ENCODE measurements around the gene CHN2.

Gene CHN2

GRCh38 chr7:29396563-29396962, 202.0 kb downstream of the CHN2 start:
- H3K4me3 Mint-ChIP-seq, result no peak overlapping the region
- no peak overlapping the region for H3K27ac Mint-ChIP-seq
- no peaks in the 10 kb centered on the region for H3K36me3 Mint-ChIP-seq
- ATAC-seq, result no peak
- no peaks in the 10 kb centered on the region for H3K4me1 Mint-ChIP-seq
- H3K9me3 Mint-ChIP-seq, result no peaks in the 10 kb centered on the region
- H3K27me3 Mint-ChIP-seq, result peaks cover 34% of the 10 kb centered on the region

DNA sequence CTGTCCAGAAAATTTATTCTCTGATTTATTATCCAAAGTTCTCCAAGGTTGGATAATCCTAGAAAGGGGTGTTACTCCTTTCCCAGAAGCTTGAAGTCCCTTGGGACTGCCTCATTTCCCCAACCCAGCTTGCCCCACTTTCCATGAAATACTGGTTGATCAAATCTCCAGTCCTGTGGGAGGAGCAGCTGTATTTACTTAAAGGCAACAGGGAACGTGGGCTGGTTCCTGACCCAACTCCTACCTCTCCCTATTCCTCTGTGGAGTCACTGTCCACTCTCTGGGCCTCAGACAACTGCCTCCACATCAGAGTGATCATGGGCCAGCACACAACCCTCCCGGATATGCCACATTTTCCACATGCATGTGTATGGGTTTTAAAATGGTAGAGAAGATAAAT, 202.8 kb downstream of the CHN2 start:
- Mint-ChIP-seq H3K36me3 (no peaks in the 10 kb centered on the region), H3K4me3 (no peak overlapping the region), H3K4me1 (no peaks in the 10 kb centered on the region), H3K9me3 (no peaks in the 10 kb centered on the region), H3K27ac (no peak overlapping the region), H3K27me3 (peaks cover 34% of the 10 kb centered on the region)
- no peak for ATAC-seq

- no peak overlapping the region for H3K27ac Mint-ChIP-seq
- no peaks in the 10 kb centered on the region for H3K36me3 Mint-ChIP-seq
- no peak for ATAC-seq
- H3K4me1 Mint-ChIP-seq, result no peaks in the 10 kb centered on the region
- H3K4me3 Mint-ChIP-seq, result no peak overlapping the region
- no peaks in the 10 kb centered on the region for H3K9me3 Mint-ChIP-seq
- peaks cover 34% of the 10 kb centered on the region for H3K27me3 Mint-ChIP-seq
These were observed 203.4 kb downstream of the CHN2 start for GRCh38 chr7:29398011-29398410.

DNA sequence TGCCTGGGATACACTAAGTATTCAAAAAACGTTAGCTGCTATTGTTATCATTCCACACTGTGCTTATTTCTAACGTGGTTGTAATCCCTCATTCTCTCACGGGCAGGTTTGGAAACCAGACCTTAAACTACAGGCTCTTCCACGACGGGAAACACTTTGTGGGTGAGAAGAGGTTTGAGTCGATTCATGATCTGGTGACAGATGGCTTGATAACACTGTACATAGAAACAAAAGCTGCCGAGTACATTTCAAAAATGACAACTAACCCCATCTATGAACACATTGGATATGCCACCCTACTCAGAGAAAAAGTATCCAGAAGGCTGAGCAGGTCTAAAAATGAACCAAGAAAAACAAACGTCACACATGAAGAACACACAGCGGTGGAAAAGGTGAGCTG, 205.9 kb downstream of the CHN2 start:
- Mint-ChIP-seq H3K27ac (no peak overlapping the region), H3K27me3 (peaks cover 21% of the 10 kb centered on the region), H3K4me1 (no peaks in the 10 kb centered on the region), H3K9me3 (no peaks in the 10 kb centered on the region), H3K36me3 (no peaks in the 10 kb centered on the region), H3K4me3 (no peak overlapping the region)
- no peak for ATAC-seq

DNA sequence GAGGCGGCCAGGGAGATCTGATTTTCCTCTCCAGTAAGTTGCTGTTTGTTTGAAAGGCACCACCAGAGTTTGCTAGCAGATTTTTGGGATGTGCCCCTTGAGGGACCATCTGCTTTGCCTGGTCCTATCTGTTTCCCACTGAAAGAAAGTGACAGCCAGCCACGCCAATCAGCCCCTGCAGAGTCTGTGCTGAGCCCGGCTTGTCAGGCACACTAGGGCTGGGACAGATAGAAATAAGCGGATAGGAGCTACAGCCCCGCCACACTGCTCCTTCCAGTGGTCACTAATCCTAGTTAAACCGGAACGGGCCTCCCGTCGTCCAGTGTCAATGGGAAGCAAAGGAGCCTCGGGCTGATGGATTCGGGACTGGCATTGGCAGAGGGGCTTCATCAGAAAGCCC, 207.2 kb downstream of the CHN2 start:
- no peaks in the 10 kb centered on the region for H3K9me3 Mint-ChIP-seq
- H3K27ac Mint-ChIP-seq, result no peak overlapping the region
- peaks cover 16% of the 10 kb centered on the region for H3K27me3 Mint-ChIP-seq
- H3K4me1 Mint-ChIP-seq, result no peaks in the 10 kb centered on the region
- H3K4me3 Mint-ChIP-seq, result no peak overlapping the region
- no peak for ATAC-seq
- H3K36me3 Mint-ChIP-seq, result no peaks in the 10 kb centered on the region

DNA sequence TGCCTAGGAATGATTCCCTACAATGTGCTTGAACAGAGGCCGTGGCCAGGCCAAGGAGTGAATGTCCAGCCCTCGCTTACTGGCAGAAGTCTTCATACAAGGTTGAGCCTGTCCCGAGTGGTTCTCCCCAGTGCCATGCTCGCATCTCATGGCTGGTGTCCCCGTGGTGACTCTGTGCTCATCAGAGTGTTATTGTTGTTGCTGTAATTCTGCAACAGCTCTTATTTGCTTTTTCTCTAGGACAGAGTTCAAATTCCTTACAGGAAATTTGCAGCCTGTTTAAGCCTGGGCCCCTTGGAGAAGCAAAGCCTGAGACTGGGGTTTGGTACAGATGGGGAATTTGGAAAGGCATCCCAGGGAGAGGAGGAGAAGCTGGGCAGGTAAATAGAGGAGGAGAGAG, 211.3 kb downstream of the CHN2 start:
- H3K4me3 Mint-ChIP-seq, result no peak overlapping the region
- no peaks in the 10 kb centered on the region for H3K4me1 Mint-ChIP-seq
- H3K9me3 Mint-ChIP-seq, result no peaks in the 10 kb centered on the region
- H3K36me3 Mint-ChIP-seq, result no peaks in the 10 kb centered on the region
- no peak for ATAC-seq
- no peak overlapping the region for H3K27ac Mint-ChIP-seq
- peaks cover 13% of the 10 kb centered on the region for H3K27me3 Mint-ChIP-seq

DNA sequence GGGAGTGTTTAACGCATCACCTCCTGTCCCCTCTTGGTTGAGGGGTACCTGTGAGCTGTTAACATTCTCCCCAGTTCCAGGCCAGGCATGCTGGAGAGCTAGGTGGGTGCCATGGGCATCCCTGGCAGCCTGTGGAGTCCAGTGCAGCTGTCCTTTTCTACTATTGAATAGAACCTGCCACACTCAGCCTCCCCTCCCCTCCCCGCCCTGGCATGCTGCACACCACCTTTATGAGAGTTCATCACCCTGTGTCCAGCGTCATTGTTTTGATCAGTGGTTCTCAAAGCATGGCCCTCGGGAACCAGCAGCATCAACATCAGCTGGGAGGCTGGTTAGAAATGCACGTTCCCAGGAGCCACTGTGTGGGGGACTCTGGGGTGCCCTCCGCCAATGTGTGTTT, 211.8 kb downstream of the CHN2 start:
- no peak overlapping the region for H3K4me3 Mint-ChIP-seq
- no peaks in the 10 kb centered on the region for H3K36me3 Mint-ChIP-seq
- no peak overlapping the region for H3K27ac Mint-ChIP-seq
- no peaks in the 10 kb centered on the region for H3K4me1 Mint-ChIP-seq
- no peak for ATAC-seq
- H3K27me3 Mint-ChIP-seq, result peaks cover 14% of the 10 kb centered on the region
- no peaks in the 10 kb centered on the region for H3K9me3 Mint-ChIP-seq

- Mint-ChIP-seq H3K36me3 (no peaks in the 10 kb centered on the region), H3K27me3 (peaks cover 16% of the 10 kb centered on the region), H3K4me1 (no peaks in the 10 kb centered on the region), H3K4me3 (no peak overlapping the region), H3K9me3 (no peaks in the 10 kb centered on the region), H3K27ac (no peak overlapping the region)
- ATAC-seq, result no peak
These were observed 214.3 kb downstream of the CHN2 start for GRCh38 chr7:29408841-29409243.

DNA sequence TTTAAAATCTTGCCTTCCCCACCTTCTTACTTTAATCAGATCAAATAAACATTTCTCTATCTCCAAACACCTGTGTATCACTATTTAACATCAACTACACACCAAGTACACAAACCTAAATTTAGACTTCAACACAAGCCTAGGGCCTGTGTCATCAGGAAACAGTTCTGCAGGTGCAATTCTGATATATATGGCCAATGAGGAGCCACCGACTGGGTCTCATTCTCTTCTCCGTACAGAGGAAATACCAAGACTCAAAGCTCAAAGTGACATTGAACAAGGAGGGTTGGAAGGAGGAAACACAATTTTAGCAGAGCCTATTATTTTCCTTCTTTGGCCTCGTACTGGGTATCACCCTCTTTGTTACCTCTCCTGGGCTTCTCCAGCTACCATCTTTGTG, 216.4 kb downstream of the CHN2 start:
- H3K36me3 Mint-ChIP-seq, result no peaks in the 10 kb centered on the region
- ATAC-seq, result no peak
- peaks cover 36% of the 10 kb centered on the region for H3K27me3 Mint-ChIP-seq

DNA sequence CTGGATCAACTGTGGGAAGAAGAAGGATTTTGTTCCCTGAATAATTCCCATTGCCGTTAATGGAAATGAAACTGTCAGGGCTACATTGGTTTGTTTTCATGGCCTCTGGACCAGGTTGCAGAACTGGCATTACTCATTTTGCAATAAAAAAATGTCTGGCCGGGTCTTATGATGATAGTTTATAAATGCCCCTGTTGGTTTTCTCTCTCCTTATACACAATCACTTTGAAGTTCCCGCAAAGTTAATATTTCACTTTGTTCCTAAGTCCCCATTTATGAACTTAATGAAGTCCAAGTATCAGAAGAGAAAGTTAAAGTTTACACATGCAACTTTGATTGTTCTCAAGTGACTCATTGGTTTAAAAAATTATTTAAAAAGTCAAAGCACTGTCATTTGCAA, 218.3 kb downstream of the CHN2 start:
- no peak for ATAC-seq
- Mint-ChIP-seq H3K4me3 (no peak overlapping the region), H3K4me1 (no peaks in the 10 kb centered on the region), H3K36me3 (no peaks in the 10 kb centered on the region), H3K9me3 (no peaks in the 10 kb centered on the region), H3K27me3 (peaks cover 36% of the 10 kb centered on the region), H3K27ac (no peak overlapping the region)

More for the DNA sequence above, 216.4 kb downstream of the CHN2 start:
- H3K4me1 Mint-ChIP-seq, result no peaks in the 10 kb centered on the region
- no peak overlapping the region for H3K27ac Mint-ChIP-seq
- H3K4me3 Mint-ChIP-seq, result no peak overlapping the region
- no peaks in the 10 kb centered on the region for H3K9me3 Mint-ChIP-seq

DNA sequence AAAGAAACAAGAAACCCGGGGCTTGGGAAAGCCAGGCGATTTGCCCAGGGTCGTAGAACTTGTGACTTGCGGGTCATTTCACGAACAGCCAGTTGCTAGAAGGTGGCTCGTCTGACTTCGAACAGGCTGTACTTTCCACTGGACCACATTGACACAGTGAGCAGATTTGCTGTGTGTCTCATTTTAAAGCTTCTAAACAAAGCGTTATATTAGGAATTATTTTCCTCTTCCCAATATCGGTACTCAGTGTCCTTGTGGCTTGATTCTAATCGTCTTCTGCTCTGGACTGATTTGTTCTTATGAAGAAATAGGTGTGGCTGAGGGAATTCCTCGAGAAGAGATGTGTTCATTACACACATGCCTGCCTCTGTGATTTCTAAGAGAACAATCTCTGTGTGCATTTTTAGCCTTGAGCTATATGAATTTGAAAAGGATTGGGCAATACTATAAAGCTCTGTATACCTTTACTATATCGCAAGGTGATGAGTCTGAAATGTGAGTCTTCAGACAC, 219.1 kb downstream of the CHN2 start:
- H3K27ac Mint-ChIP-seq, result no peak overlapping the region
- H3K36me3 Mint-ChIP-seq, result no peaks in the 10 kb centered on the region

GRCh38 chr7:29414216-29414615, 219.6 kb downstream of the CHN2 start:
- Mint-ChIP-seq H3K27me3 (peaks cover 36% of the 10 kb centered on the region), H3K36me3 (no peaks in the 10 kb centered on the region), H3K9me3 (no peaks in the 10 kb centered on the region), H3K4me1 (no peaks in the 10 kb centered on the region), H3K4me3 (no peak overlapping the region), H3K27ac (no peak overlapping the region)
- ATAC-seq, result no peak

More for the DNA sequence above, 219.1 kb downstream of the CHN2 start:
- Mint-ChIP-seq H3K9me3 (no peaks in the 10 kb centered on the region), H3K4me3 (no peak overlapping the region), H3K27me3 (peaks cover 36% of the 10 kb centered on the region), H3K4me1 (no peaks in the 10 kb centered on the region)
- ATAC-seq, result no peak

DNA sequence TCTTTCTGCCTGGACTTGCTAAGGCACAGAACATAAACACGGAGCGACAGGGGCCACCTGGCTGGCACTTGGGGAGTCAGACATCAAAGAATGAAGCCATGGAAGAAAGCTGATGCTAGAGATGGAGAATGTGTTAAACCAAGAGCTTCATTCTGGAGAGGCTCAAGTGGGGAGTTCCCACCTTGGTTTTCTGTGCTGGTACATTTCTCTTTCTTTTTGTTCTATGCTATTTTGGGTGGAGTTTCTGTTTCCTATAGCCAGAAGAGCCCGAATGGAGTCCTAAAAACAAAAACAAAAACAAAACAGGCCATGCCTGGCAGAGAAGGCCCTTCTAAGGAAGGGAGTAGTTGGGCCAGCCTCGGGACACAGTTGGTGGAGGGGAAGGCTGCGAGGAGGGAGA, 220.6 kb downstream of the CHN2 start:
- H3K9me3 Mint-ChIP-seq, result no peaks in the 10 kb centered on the region
- H3K4me3 Mint-ChIP-seq, result no peak overlapping the region

DNA sequence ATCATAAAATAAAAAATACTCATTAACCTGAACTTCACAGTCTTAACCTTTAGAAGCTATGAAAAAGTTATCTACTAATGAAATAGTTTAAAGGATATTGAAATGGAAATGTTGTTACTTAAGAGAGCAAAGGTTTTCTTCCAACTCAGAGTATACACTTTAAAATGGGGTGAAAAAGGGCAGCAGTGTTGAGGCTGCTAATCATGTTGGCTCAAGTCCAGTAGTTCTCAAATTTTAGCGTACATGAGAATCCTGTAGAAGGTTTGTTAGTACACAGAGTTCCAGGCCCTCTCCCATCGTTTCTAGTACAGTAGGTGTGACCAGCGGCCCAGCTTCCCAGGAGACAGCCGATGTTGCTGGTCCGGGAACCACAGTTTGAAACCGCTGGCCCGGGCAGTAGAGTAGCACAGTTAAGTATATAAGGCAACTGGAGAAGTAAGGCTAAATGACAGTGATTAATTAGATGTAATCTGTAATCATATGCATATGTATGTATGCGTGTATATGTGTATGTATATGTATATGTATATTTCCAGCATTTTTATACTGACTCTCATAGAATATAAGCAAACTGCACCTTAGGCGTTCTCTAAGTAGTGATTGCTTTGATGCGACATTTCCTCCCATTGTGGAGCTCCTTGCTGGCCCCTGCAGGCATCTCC, 221.8 kb downstream of the CHN2 start:
- Mint-ChIP-seq H3K4me1 (no peaks in the 10 kb centered on the region), H3K9me3 (no peaks in the 10 kb centered on the region), H3K27ac (no peak overlapping the region), H3K36me3 (no peaks in the 10 kb centered on the region), H3K27me3 (peaks cover 29% of the 10 kb centered on the region), H3K4me3 (no peak overlapping the region)
- no peak for ATAC-seq

More for the DNA sequence above, 220.6 kb downstream of the CHN2 start:
- Mint-ChIP-seq H3K36me3 (no peaks in the 10 kb centered on the region), H3K27me3 (peaks cover 29% of the 10 kb centered on the region), H3K27ac (no peak overlapping the region), H3K4me1 (no peaks in the 10 kb centered on the region)
- no peak for ATAC-seq

- Mint-ChIP-seq H3K27me3 (peaks cover 35% of the 10 kb centered on the region), H3K4me1 (peaks cover 2% of the 10 kb centered on the region), H3K9me3 (no peaks in the 10 kb centered on the region), H3K27ac (no peak overlapping the region), H3K4me3 (no peak overlapping the region), H3K36me3 (no peaks in the 10 kb centered on the region)
- no peak for ATAC-seq
These were observed 222.3 kb downstream of the CHN2 start for GRCh38 chr7:29416938-29417305.

GRCh38 chr7:29418056-29418455, 223.5 kb downstream of the CHN2 start:
- no peaks in the 10 kb centered on the region for H3K36me3 Mint-ChIP-seq
- ATAC-seq, result no peak
- H3K27ac Mint-ChIP-seq, result no peak overlapping the region
- H3K9me3 Mint-ChIP-seq, result no peaks in the 10 kb centered on the region
- peaks cover 39% of the 10 kb centered on the region for H3K27me3 Mint-ChIP-seq
- no peak overlapping the region for H3K4me3 Mint-ChIP-seq
- peaks cover 5% of the 10 kb centered on the region for H3K4me1 Mint-ChIP-seq

Measured in stimulated activated memory B cell treated with anti-CD40 and anti-IgM and Interleukin-4, amounts not matched to agents 10 μg/mL and 1 μg/mL and 100 μg/mL, for 72 hours (primary cell).